K562 (cell line): ENCODE measurements around the gene FBXO15. TPM values are rescaled to one million over a fixed set of nuclear protein-coding genes. Genes with fewer than 3 reads are reported as not detected.

ENCODE experiments used
- ATAC-seq: fragments of 200-7000 bp; cut with Tn5 transposase; 3 replicates; pipeline ENCODE4 v1.9.1; 2020; ENCODE audit warnings: moderate library complexity
- BruUV-seq: library from RNA; stranded (reverse); fragments of 400-500 nt; replicated peaks from 2 replicates; lab custom pipeline; 2021; lab: Mats Ljungman, UMichigan
- CTCF ChIA-PET: fragments of 300-600 bp; formaldehyde crosslinking; extraction: SDS; loops from one replicate; lab custom pipeline; 2021; ENCODE audit warnings: low intra/inter-chr PET ratio; lab: Yijun Ruan, JAX
- POLR2A ChIA-PET: fragments of 300-600, 350-650 bp; sonication (Branson Sonifier 250); formaldehyde crosslinking; extraction: SDS; loops from one replicate; lab custom pipeline; 2021; ENCODE audit warnings: antibody characterized with exemption, inconsistent platforms; lab: Yijun Ruan, JAX
- DNase-seq, 4 experiments: peaks; one replicate each; pipeline versions ENCODE4 v3.0.0 to v3.0.0-alpha.2; 2011 to 2018; ENCODE audit warnings: low spot score in 3 of 4, mixed read lengths in 3 of 4; ENCODE audit errors: extremely low read depth in 1 of 4
- FAIRE-seq: peaks from 2 replicates; lab custom pipeline; 2011; peaks lifted over from hg19 to GRCh38; lab: Jason Lieb, UNC
- H2AFZ ChIP-seq: 2 replicates; pipeline ENCODE4 v1.6.0; 2011; ENCODE audit warnings: low read depth, low read length, control low read depth, inconsistent platforms
- H3K27ac ChIP-seq: fragments of 200-600 bp; 3 replicates; pipeline ENCODE4 v1.8.0; 2011; ENCODE audit warnings: low read depth, mild to moderate bottlenecking, control low read depth, inconsistent platforms, low read length, moderate library complexity, mixed read lengths; ENCODE audit errors: extremely low read depth
- H3K27me3 ChIP-seq, 2 experiments: fragments of 300-600 bp in 1 of 2; 2 replicates in 1 of 2; 3 replicates in 1 of 2; pipeline versions ENCODE4 v1.6.0 to v1.8.0; 2011; ENCODE audit warnings: inconsistent platforms in 2 of 2, low read length in 2 of 2, mild to moderate bottlenecking in 1 of 2, mixed read lengths in 1 of 2, moderate library complexity in 1 of 2; ENCODE audit not compliant: control insufficient read depth in 2 of 2, insufficient read depth in 2 of 2
- H3K36me3 ChIP-seq: fragments of 300-600 bp; 3 replicates; pipeline ENCODE4 v1.8.0; 2011; ENCODE audit warnings: mild to moderate bottlenecking, low read length, inconsistent platforms; ENCODE audit not compliant: control insufficient read depth, insufficient read depth
- H3K4me1 ChIP-seq, 2 experiments: fragments of 200-600 bp in 1 of 2; replicated peaks in 1 of 2; 2 replicates in 1 of 2; 3 replicates in 1 of 2; pipeline versions ENCODE4 v1.5.1 to v1.8.0; 2011; ENCODE audit warnings: inconsistent platforms in 2 of 2, low read length in 2 of 2, mild to moderate bottlenecking in 1 of 2, mixed read lengths in 1 of 2, moderate library complexity in 1 of 2; ENCODE audit not compliant: control insufficient read depth in 2 of 2, insufficient read depth in 2 of 2
- H3K4me2 ChIP-seq: 2 replicates; pipeline ENCODE4 v1.6.1; 2011; ENCODE audit warnings: low read length, control low read depth, inconsistent platforms, mixed read lengths; ENCODE audit not compliant: insufficient read depth
- H3K4me3 ChIP-seq: fragments of 200-600 bp; sonication (generic), shearing (Covaris generic); 2 replicates; pipeline ENCODE4 v1.5.1; 2016; ENCODE audit warnings: control low read depth, inconsistent platforms
- H3K79me2 ChIP-seq: fragments of 200-600 bp; 3 replicates; pipeline ENCODE4 v1.8.0; 2011; ENCODE audit warnings: low read length, inconsistent platforms; ENCODE audit not compliant: control insufficient read depth, insufficient read depth
- H3K9ac ChIP-seq, 2 experiments: 2 replicates each; pipeline versions ENCODE4 v1.6.0 to v1.6.1; 2011; ENCODE audit warnings: low read depth in 2 of 2, low read length in 2 of 2, control low read depth in 1 of 2, inconsistent platforms in 1 of 2, mild to moderate bottlenecking in 1 of 2, mixed read lengths in 1 of 2; ENCODE audit not compliant: insufficient read depth in 1 of 2
- H3K9me1 ChIP-seq: one replicate; pipeline ENCODE4 v1.6.0; 2011; ENCODE audit warnings: inconsistent platforms, mild to moderate bottlenecking, low read length, moderate library complexity; ENCODE audit not compliant: control insufficient read depth, insufficient read depth
- H3K9me3 ChIP-seq: replicated peaks from 2 replicates; pipeline ENCODE4 v1.5.1; 2011; ENCODE audit warnings: low read depth, low read length, inconsistent platforms; ENCODE audit not compliant: control insufficient read depth, insufficient read depth
- H4K20me1 ChIP-seq: replicated peaks from 2 replicates; pipeline ENCODE4 v1.6.1; 2011; ENCODE audit warnings: low read length, inconsistent platforms, mixed read lengths; ENCODE audit not compliant: control insufficient read depth, insufficient read depth
- FOXK1 ChIP-seq: sonication (generic); formaldehyde crosslinking; IDR thresholded peaks from 2 replicates; pipeline ENCODE4 v1.8.0; 2022; ENCODE audit warnings: missing genetic modification reagents, mild to moderate bottlenecking, borderline replicate concordance
- HOXB6 ChIP-seq: fragments of 250-450 bp; sonication (Bioruptor Pico); IDR thresholded peaks from 2 replicates; pipeline ENCODE4 v1.5.1; 2022; ENCODE audit warnings: mild to moderate bottlenecking, borderline replicate concordance
- LEF1 ChIP-seq: fragments of 450-650 bp; IDR thresholded peaks from 2 replicates; pipeline ENCODE4 v1.6.1; 2016; ENCODE audit warnings: mild to moderate bottlenecking
- MIER1 ChIP-seq: fragments of 450-650 bp; IDR thresholded peaks from 2 replicates; pipeline ENCODE4 v1.6.1; 2016; ENCODE audit warnings: antibody characterized with exemption, mild to moderate bottlenecking, low read depth
- MYNN ChIP-seq, 2 experiments: sonication (generic); formaldehyde crosslinking in 1 of 2; IDR thresholded peaks; 2 replicates each; pipeline versions ENCODE4 v1.5.0 to v1.6.1; 2016 to 2020; ENCODE audit warnings: antibody characterized with exemption in 1 of 2, missing genetic modification reagents in 1 of 2
- NCOA6 ChIP-seq: fragments of 450-650 bp; IDR thresholded peaks from 2 replicates; pipeline ENCODE4 v1.6.1; 2017; ENCODE audit warnings: mild to moderate bottlenecking
- POLR2AphosphoS2 ChIP-seq: IDR thresholded peaks from 2 replicates; pipeline ENCODE4 v1.6.1; 2012; ENCODE audit warnings: low read length, improper control_type of control experiment
- PTTG1 ChIP-seq: fragments of 450-650 bp; IDR thresholded peaks from 2 replicates; pipeline ENCODE4 v1.6.1; 2016; ENCODE audit warnings: low read depth, mild to moderate bottlenecking, missing genetic modification characterization, missing compliant biosample characterization
- RBM14 ChIP-seq: fragments of 200-400 bp; formaldehyde crosslinking; IDR thresholded peaks from 2 replicates; pipeline ENCODE4 v1.6.1; 2018; ENCODE audit warnings: low read depth, mild to moderate bottlenecking, low read length, moderate library complexity, borderline replicate concordance; ENCODE audit not compliant: insufficient read depth
- RBM22 ChIP-seq: fragments of 200-400 bp; formaldehyde crosslinking; IDR thresholded peaks from 2 replicates; pipeline ENCODE4 v1.6.1; 2018; ENCODE audit warnings: low read length, low read depth; ENCODE audit not compliant: poor library complexity, severe bottlenecking
- RNF2 ChIP-seq: sonication (generic); IDR thresholded peaks from 2 replicates; pipeline ENCODE4 v1.6.1; 2016
- TAF15 ChIP-seq: fragments of 200-400 bp; formaldehyde crosslinking; IDR thresholded peaks from 2 replicates; pipeline ENCODE4 v1.6.1; 2017; ENCODE audit warnings: mild to moderate bottlenecking, low read depth, low read length, moderate library complexity
- ZNF175 ChIP-seq: fragments of 200-800 bp; sonication (Bioruptor generic); IDR thresholded peaks from 2 replicates; pipeline ENCODE4 v1.6.1; 2016; ENCODE audit warnings: low read depth, mild to moderate bottlenecking, missing genetic modification characterization, missing compliant biosample characterization
- ZNF76 ChIP-seq: fragments of 250-450 bp; sonication (Bioruptor Pico); IDR thresholded peaks from 2 replicates; pipeline ENCODE4 v1.4.0; 2020; ENCODE audit warnings: mild to moderate bottlenecking, moderate library complexity, borderline replicate concordance
- ZZZ3 ChIP-seq: fragments of 450-650 bp; IDR thresholded peaks from 2 replicates; pipeline ENCODE4 v1.6.1; 2016; ENCODE audit warnings: antibody characterized with exemption, mild to moderate bottlenecking, moderate library complexity
- WGBS: fragments of 100-300 bp; shearing (Covaris generic); methylation state at CpG from one replicate; pipeline ENCODE4 v1.1.6; 2016; ENCODE audit warnings: low coverage, mixed read lengths; ENCODE audit not compliant: insufficient coverage; ENCODE audit errors: missing lambda C conversion rate; 5-methylcytosine and 5-hydroxymethylcytosine counted together
- in situ Hi-C: fragments of 300-500 bp; cut with MboI; formaldehyde crosslinking; loops from 4 replicates; pipeline ENCODE4 v1.15.0; 2018; ENCODE audit warnings: inconsistent platforms, mixed read lengths
- intact Hi-C: fragments of 100-400 bp; cut with micrococcal nuclease; formaldehyde crosslinking; loops from 2 replicates; pipeline ENCODE4 v1.14.2; 2022
- polyA plus RNA-seq, 8 experiments: library from polyadenylated mRNA; depleted of rRNA in 4 of 8; stranded (reverse) in 5 of 8; unstranded in 3 of 8; fragments of >200 nt; fragmentation: Nextera tagmentation in 2 of 8; fragmentation: Illumina TruSeq in 1 of 8; extraction: Ambion mirVana in 2 of 8; extraction: Trizol in 1 of 8; gene quantifications; 2 replicates each; pipeline versions ENCODE4 v1.2.1 to v1.2.3, GENCODE V29; 2011 to 2014; ENCODE audit warnings: inconsistent platforms in 1 of 8, missing spikeins in 1 of 8
- total RNA-seq, 7 experiments: library from RNA; depleted of rRNA in 6 of 7; stranded (reverse); fragments of >200 nt in 6 of 7; fragmentation: Illumina TruSeq in 2 of 7; extraction: Trizol in 2 of 7; gene quantifications; 2 replicates each; pipeline versions ENCODE4 v1.2.1 to v1.2.3, GENCODE V29; 2011 to 2021; ENCODE audit warnings: low replicate concordance in 1 of 7
- TF ChIP-seq, protein P1 (sequence below), 2 experiments: fragments of 150-350 bp in 1 of 2; IDR thresholded peaks; 2 replicates each; pipeline ENCODE4 v1.6.1; 2012 to 2016; ENCODE audit warnings: low read depth in 2 of 2, low read length in 2 of 2, mild to moderate bottlenecking in 1 of 2, moderate library complexity in 1 of 2
- TF ChIP-seq, protein P2 (sequence below): fragments of 250-450 bp; sonication (Bioruptor Pico); IDR thresholded peaks from 2 replicates; pipeline ENCODE4 v1.8.0; 2022; ENCODE audit warnings: inconsistent platforms, mild to moderate bottlenecking, moderate library complexity, borderline replicate concordance
- TF ChIP-seq, protein P3 (sequence below): sonication (generic); formaldehyde crosslinking; IDR thresholded peaks from 2 replicates; pipeline ENCODE4 v1.8.0; 2023; ENCODE audit warnings: mild to moderate bottlenecking, missing genetic modification reagents

The FBXO15 gene
- total and polyA plus RNA-seq, 9 of the 15 experiments (the other 6 are each of a cell fraction or from before 2014, with no cell fraction given) = 0.07 to 0.43 (median 0.27) TPM; not detected in 1

DNA sequence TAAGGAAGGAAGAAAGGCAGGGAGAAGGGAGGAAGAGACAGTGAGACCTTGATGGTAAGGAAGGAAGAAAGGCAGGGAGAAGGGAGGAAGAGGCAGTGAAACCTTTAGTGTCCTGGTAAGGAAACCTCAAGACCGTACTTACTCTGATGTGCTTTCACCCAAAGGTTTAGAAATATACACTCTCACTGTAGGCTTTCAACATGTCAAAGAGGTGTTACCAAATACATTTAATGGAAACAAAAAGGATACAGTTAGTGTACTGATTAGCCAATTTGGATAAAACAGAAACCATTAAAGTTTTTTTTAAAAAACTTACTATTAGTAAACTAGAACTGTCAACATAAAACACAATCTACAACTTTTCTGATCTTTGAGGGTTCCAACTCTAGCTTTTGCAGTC lies 7.1 kb downstream of the FBXO15 start:
- 64% methylated on average over 1 of the region's 1 CpG for WGBS
- DNase-seq = no peak
- no peak overlapping the region; the same call in 2 of the 3 replicates for H3K27ac ChIP-seq
- intact Hi-C loops = loop anchor here (10.0 kb wide), 1 partner anchor 1734 kb away; no protein-coding TSS in a partner anchor
- no peak for FAIRE-seq
- no peaks in the 10 kb centered on the region for H4K20me1 ChIP-seq
- TF ChIP-seq ZZZ3 = no peak
- TF ChIP-seq FOXK1 = no peak
- TF ChIP-seq ZNF175 = no peak
- no peak for TF ChIP-seq TAF15
- no peak for TF ChIP-seq ZNF76
- no peak for TF ChIP-seq POLR2AphosphoS2
- TF ChIP-seq NCOA6 = no peak
- no peak for TF ChIP-seq MIER1
- TF ChIP-seq RBM14 = no peak
- TF ChIP-seq, protein P1, sequence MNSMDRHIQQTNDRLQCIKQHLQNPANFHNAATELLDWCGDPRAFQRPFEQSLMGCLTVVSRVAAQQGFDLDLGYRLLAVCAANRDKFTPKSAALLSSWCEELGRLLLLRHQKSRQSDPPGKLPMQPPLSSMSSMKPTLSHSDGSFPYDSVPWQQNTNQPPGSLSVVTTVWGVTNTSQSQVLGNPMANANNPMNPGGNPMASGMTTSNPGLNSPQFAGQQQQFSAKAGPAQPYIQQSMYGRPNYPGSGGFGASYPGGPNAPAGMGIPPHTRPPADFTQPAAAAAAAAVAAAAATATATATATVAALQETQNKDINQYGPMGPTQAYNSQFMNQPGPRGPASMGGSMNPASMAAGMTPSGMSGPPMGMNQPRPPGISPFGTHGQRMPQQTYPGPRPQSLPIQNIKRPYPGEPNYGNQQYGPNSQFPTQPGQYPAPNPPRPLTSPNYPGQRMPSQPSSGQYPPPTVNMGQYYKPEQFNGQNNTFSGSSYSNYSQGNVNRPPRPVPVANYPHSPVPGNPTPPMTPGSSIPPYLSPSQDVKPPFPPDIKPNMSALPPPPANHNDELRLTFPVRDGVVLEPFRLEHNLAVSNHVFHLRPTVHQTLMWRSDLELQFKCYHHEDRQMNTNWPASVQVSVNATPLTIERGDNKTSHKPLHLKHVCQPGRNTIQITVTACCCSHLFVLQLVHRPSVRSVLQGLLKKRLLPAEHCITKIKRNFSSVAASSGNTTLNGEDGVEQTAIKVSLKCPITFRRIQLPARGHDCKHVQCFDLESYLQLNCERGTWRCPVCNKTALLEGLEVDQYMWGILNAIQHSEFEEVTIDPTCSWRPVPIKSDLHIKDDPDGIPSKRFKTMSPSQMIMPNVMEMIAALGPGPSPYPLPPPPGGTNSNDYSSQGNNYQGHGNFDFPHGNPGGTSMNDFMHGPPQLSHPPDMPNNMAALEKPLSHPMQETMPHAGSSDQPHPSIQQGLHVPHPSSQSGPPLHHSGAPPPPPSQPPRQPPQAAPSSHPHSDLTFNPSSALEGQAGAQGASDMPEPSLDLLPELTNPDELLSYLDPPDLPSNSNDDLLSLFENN (IDR thresholded peaks at IDR 0.05; ENCODE audit: low read depth in 2 of 2, low read length in 2 of 2) = no peak
- TF ChIP-seq HOXB6 (CRISPR knock-in tag) = no peak
- TF ChIP-seq RNF2 = no peak
- no peak for TF ChIP-seq LEF1
- TF ChIP-seq MYNN (IDR thresholded peaks at IDR 0.05) = no peak
- TF ChIP-seq MYNN (CRISPR knock-in tag; IDR thresholded peaks at IDR 0.05) = no peak
- TF ChIP-seq, protein P2, sequence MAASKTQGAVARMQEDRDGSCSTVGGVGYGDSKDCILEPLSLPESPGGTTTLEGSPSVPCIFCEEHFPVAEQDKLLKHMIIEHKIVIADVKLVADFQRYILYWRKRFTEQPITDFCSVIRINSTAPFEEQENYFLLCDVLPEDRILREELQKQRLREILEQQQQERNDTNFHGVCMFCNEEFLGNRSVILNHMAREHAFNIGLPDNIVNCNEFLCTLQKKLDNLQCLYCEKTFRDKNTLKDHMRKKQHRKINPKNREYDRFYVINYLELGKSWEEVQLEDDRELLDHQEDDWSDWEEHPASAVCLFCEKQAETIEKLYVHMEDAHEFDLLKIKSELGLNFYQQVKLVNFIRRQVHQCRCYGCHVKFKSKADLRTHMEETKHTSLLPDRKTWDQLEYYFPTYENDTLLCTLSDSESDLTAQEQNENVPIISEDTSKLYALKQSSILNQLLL (CRISPR knock-in tag) = no peak
- no peak for TF ChIP-seq PTTG1 (tag)
- TF ChIP-seq, protein P3, sequence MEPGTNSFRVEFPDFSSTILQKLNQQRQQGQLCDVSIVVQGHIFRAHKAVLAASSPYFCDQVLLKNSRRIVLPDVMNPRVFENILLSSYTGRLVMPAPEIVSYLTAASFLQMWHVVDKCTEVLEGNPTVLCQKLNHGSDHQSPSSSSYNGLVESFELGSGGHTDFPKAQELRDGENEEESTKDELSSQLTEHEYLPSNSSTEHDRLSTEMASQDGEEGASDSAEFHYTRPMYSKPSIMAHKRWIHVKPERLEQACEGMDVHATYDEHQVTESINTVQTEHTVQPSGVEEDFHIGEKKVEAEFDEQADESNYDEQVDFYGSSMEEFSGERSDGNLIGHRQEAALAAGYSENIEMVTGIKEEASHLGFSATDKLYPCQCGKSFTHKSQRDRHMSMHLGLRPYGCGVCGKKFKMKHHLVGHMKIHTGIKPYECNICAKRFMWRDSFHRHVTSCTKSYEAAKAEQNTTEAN (CRISPR knock-in tag) = no peak
- TF ChIP-seq RBM22 = no peak
- no peaks in the 10 kb centered on the region for H3K9me3 ChIP-seq
- H3K9me1 ChIP-seq = no peaks in the 10 kb centered on the region
- in situ Hi-C loops = no loop called here
- ChIA-PET CTCF (no interaction called here), POLR2A (no interaction called here)
- H3K4me1 ChIP-seq = peaks cover 7 to 22% of the 10 kb centered on the region in 2 experiments
- no peak overlapping the region for H3K9ac ChIP-seq
- no peaks in the 10 kb centered on the region for H3K79me2 ChIP-seq
- no peaks in the 10 kb centered on the region; the same call in 2 of the 3 replicates for H3K36me3 ChIP-seq
- H3K4me2 ChIP-seq = no peak overlapping the region
- BruUV-seq = no TSS peak
- no peak overlapping the region for H3K4me3 ChIP-seq
- no peaks in the 10 kb centered on the region for H3K27me3 ChIP-seq
- no peak for ATAC-seq
- peak overlapping the region; percentile 89 for H2AFZ ChIP-seq
